CD4-positive, CD25-positive, alpha-beta regulatory T cell (primary cell): ENCODE data around the gene HEPACAM. TPM values are rescaled to one million over a fixed set of nuclear protein-coding genes. Genes with fewer than 3 reads are reported as not detected.

ENCODE experiments used
- ATAC-seq, 2 donors: fragments of 150-1000 bp; cut with Tn5 transposase; one replicate each; pipeline ENCODE4 v1.10.0; 2021; ENCODE audit warnings: low read depth in 2 of 2, moderate number of reproducible peaks in 2 of 2, moderate library complexity in 1 of 2
- DNase-seq, 3 donors: peaks; one replicate each; pipeline versions ENCODE4 v3.0.0 to v3.0.0-alpha.2; 2012 to 2022; ENCODE audit warnings: mixed read lengths in 1 of 3
- H3K27ac ChIP-seq: one replicate; pipeline ENCODE4 v1.7.0; 2013; ENCODE audit warnings: mild to moderate bottlenecking, low read length; ENCODE audit not compliant: insufficient read depth, poor library complexity, severe bottlenecking
- H3K27me3 ChIP-seq: one replicate; pipeline ENCODE4 v1.7.0; 2013; ENCODE audit warnings: low read length; ENCODE audit not compliant: control insufficient read depth, insufficient read depth
- H3K36me3 ChIP-seq: one replicate; pipeline ENCODE4 v1.7.0; 2013; ENCODE audit warnings: mild to moderate bottlenecking, low read length, moderate library complexity; ENCODE audit not compliant: control insufficient read depth, insufficient read depth
- H3K4me1 ChIP-seq: 2 replicates; pipeline ENCODE4 v1.7.0; 2013; ENCODE audit warnings: mild to moderate bottlenecking, low read length; ENCODE audit not compliant: insufficient read depth, control insufficient read depth, poor library complexity, severe bottlenecking
- H3K4me3 ChIP-seq: one replicate; pipeline ENCODE4 v1.7.0; 2013; ENCODE audit warnings: low read depth, mild to moderate bottlenecking, low read length, moderate library complexity
- H3K9me3 ChIP-seq, 2 experiments: 1 replicate in 1 of 2; 2 replicates in 1 of 2; pipeline ENCODE4 v1.7.0; 2013; ENCODE audit warnings: low read length in 2 of 2, mild to moderate bottlenecking in 1 of 2, moderate library complexity in 1 of 2; ENCODE audit not compliant: control insufficient read depth in 2 of 2
- H3K27ac Mint-ChIP-seq, 3 donors: one replicate each; pipeline ENCODE4 v1.8.0; 2020 to 2022; ENCODE audit warnings: mild to moderate bottlenecking in 3 of 3, mixed read lengths in 3 of 3, moderate library complexity in 2 of 3
- H3K27me3 Mint-ChIP-seq: one replicate; pipeline ENCODE4 v1.8.0; 2022; ENCODE audit warnings: mild to moderate bottlenecking, mixed read lengths
- H3K36me3 Mint-ChIP-seq: one replicate; pipeline ENCODE4 v1.8.0; 2020; ENCODE audit warnings: mixed read lengths
- H3K4me1 Mint-ChIP-seq, 4 donors: one replicate each; pipeline ENCODE4 v1.8.0; 2020 to 2022; ENCODE audit warnings: mixed read lengths in 4 of 4, mild to moderate bottlenecking in 1 of 4
- H3K4me3 Mint-ChIP-seq, 4 donors: one replicate each; pipeline ENCODE4 v1.8.0; 2020 to 2022; ENCODE audit warnings: mild to moderate bottlenecking in 4 of 4, mixed read lengths in 4 of 4, moderate library complexity in 3 of 4
- H3K9me3 Mint-ChIP-seq, 7 donors: one replicate each; pipeline ENCODE4 v1.8.0; 2020 to 2022; ENCODE audit warnings: mixed read lengths in 7 of 7, mild to moderate bottlenecking in 3 of 7, moderate library complexity in 2 of 7
- polyA plus RNA-seq, 4 donors: library from polyadenylated mRNA; unstranded; fragments of 300-500 nt; fragmentation: Illumina TruSeq; gene quantifications; one replicate each; pipeline ENCODE4 v1.2.3, GENCODE V29; 2021
- total RNA-seq: library from RNA; stranded (reverse); gene quantifications from one replicate; pipeline ENCODE4 v1.2.3, GENCODE V29; 2022

The HEPACAM gene
- total and polyA plus RNA-seq, 5 donors from 2014 or later = not detected

- Mint-ChIP-seq H3K27ac (no peak overlapping the region), H3K36me3 (no peaks in the 10 kb centered on the region), H3K4me1 (peaks cover 0 to 3% (median 0%) of the 10 kb centered on the region in 4 donors), H3K27me3 (peaks cover 12% of the 10 kb centered on the region), H3K4me3 (no peak overlapping the region), H3K9me3 (no peaks in the 10 kb centered on the region)
- Histone ChIP-seq H3K27me3 (peaks cover 12% of the 10 kb centered on the region), H3K36me3 (no peaks in the 10 kb centered on the region), H3K27ac (no peak overlapping the region), H3K4me1 (no peaks in the 10 kb centered on the region), H3K4me3 (no peak overlapping the region), H3K9me3 (no peaks in the 10 kb centered on the region)
- ATAC-seq (no peak), DNase-seq (no peak)
Observed at GRCh38 chr11:124898263-124898680, 37.6 kb downstream of the HEPACAM start.

- H3K27ac Mint-ChIP-seq = peak within 1 kb of the TSS in 1 of 3 donors; percentile 75
- DNase-seq = no peak
Observed at GRCh38 chr11:124897674-124898262, 38.1 kb downstream of the HEPACAM start, which contains the start of gene ROBO4. Gene ROBO4 (minus strand): TSS chr11:124897865. CDS start chr11:124897795, 70 bp downstream.

GRCh38 chr11:124896821-124897391, 38.9 kb downstream of the HEPACAM start:
- H3K27ac ChIP-seq = no peak overlapping the region
- no peaks in the 10 kb centered on the region for H3K36me3 ChIP-seq
- H3K27me3 ChIP-seq = peaks cover 8% of the 10 kb centered on the region
- DNase-seq = no peak
- H3K4me3 ChIP-seq = no peak overlapping the region
- H3K4me1 ChIP-seq = no peaks in the 10 kb centered on the region
- Mint-ChIP-seq H3K36me3 (no peaks in the 10 kb centered on the region), H3K4me1 (peaks cover 0 to 4% (median 2%) of the 10 kb centered on the region in 4 donors), H3K4me3 (no peak overlapping the region), H3K27ac (no peak overlapping the region), H3K9me3 (no peaks in the 10 kb centered on the region), H3K27me3 (peaks cover 10% of the 10 kb centered on the region)
- no peaks in the 10 kb centered on the region for H3K9me3 ChIP-seq
- ATAC-seq = no peak

More at GRCh38 chr11:124897674-124898262, 38.1 kb downstream of the HEPACAM start, which contains the start of gene ROBO4:
- H3K4me3 ChIP-seq = no peak within 1 kb of the TSS
- H3K27me3 Mint-ChIP-seq = peaks cover 10% of the 10 kb centered on the region
- no peaks in the 10 kb centered on the region for H3K9me3 ChIP-seq
- no peak within 1 kb of the TSS for H3K27ac ChIP-seq
- peaks cover 12% of the 10 kb centered on the region for H3K27me3 ChIP-seq
- H3K36me3 ChIP-seq = no peaks in the 10 kb centered on the region
- no peak within 1 kb of the TSS for H3K4me3 Mint-ChIP-seq
- H3K9me3 Mint-ChIP-seq = no peaks in the 10 kb centered on the region
- no peaks in the 10 kb centered on the region for H3K4me1 ChIP-seq
- H3K4me1 Mint-ChIP-seq = peaks cover 0 to 4% (median 2%) of the 10 kb centered on the region in 4 donors
- H3K36me3 Mint-ChIP-seq = no peaks in the 10 kb centered on the region
- ATAC-seq = no peak

GRCh38 chr11:124896071-124896750, 39.6 kb downstream of the HEPACAM start:
- Histone ChIP-seq H3K9me3 (no peaks in the 10 kb centered on the region), H3K36me3 (no peaks in the 10 kb centered on the region), H3K4me1 (no peaks in the 10 kb centered on the region), H3K27ac (no peak overlapping the region), H3K27me3 (peaks cover 2% of the 10 kb centered on the region), H3K4me3 (no peak overlapping the region)
- Mint-ChIP-seq H3K36me3 (no peaks in the 10 kb centered on the region), H3K27ac (peak overlapping the region in 1 of 3 donors; percentile 43), H3K9me3 (no peaks in the 10 kb centered on the region), H3K4me1 (peaks cover 0 to 4% (median 2%) of the 10 kb centered on the region in 4 donors), H3K27me3 (peaks cover 4% of the 10 kb centered on the region), H3K4me3 (no peak overlapping the region)
- no peak for ATAC-seq
- DNase-seq = no peak

GRCh38 chr11:124895471-124895971, 40.3 kb downstream of the HEPACAM start:
- DNase-seq (no peak), ATAC-seq (no peak)
- Histone ChIP-seq H3K4me3 (no peak overlapping the region), H3K4me1 (no peaks in the 10 kb centered on the region), H3K36me3 (no peaks in the 10 kb centered on the region), H3K27ac (no peak overlapping the region), H3K9me3 (no peaks in the 10 kb centered on the region), H3K27me3 (peaks cover 2% of the 10 kb centered on the region)
- no peaks in the 10 kb centered on the region for H3K36me3 Mint-ChIP-seq
- H3K4me1 Mint-ChIP-seq = peaks cover 0 to 4% (median 2%) of the 10 kb centered on the region in 4 donors
- peaks cover 4% of the 10 kb centered on the region for H3K27me3 Mint-ChIP-seq
- H3K4me3 Mint-ChIP-seq = no peak overlapping the region
- H3K9me3 Mint-ChIP-seq = no peaks in the 10 kb centered on the region
- H3K27ac Mint-ChIP-seq = no peak overlapping the region

GRCh38 chr11:124894606-124895430, 41.0 kb downstream of the HEPACAM start:
- H3K4me1 Mint-ChIP-seq = peaks cover 0 to 4% (median 2%) of the 10 kb centered on the region in 4 donors
- Histone ChIP-seq H3K27me3 (no peaks in the 10 kb centered on the region), H3K36me3 (no peaks in the 10 kb centered on the region), H3K27ac (no peak overlapping the region), H3K4me1 (no peaks in the 10 kb centered on the region), H3K4me3 (no peak overlapping the region), H3K9me3 (no peaks in the 10 kb centered on the region)
- peaks cover under 1% of the 10 kb centered on the region for H3K27me3 Mint-ChIP-seq
- H3K27ac Mint-ChIP-seq = peak overlapping the region in 1 of 3 donors; percentile 48
- H3K9me3 Mint-ChIP-seq = no peaks in the 10 kb centered on the region
- ATAC-seq (no peak), DNase-seq (no peak)
- no peaks in the 10 kb centered on the region for H3K36me3 Mint-ChIP-seq
- no peak overlapping the region for H3K4me3 Mint-ChIP-seq

- H3K4me3 Mint-ChIP-seq = no peak overlapping the region
- ATAC-seq (no peak), DNase-seq (no peak)
- no peaks in the 10 kb centered on the region for H3K27me3 Mint-ChIP-seq
- no peaks in the 10 kb centered on the region for H3K9me3 ChIP-seq
- H3K27ac Mint-ChIP-seq = no peak overlapping the region
- H3K36me3 Mint-ChIP-seq = no peaks in the 10 kb centered on the region
- H3K27ac ChIP-seq = no peak overlapping the region
- H3K36me3 ChIP-seq = no peaks in the 10 kb centered on the region
- no peaks in the 10 kb centered on the region for H3K27me3 ChIP-seq
- H3K4me3 ChIP-seq = no peak overlapping the region
- H3K4me1 ChIP-seq = no peaks in the 10 kb centered on the region
- H3K9me3 Mint-ChIP-seq = no peaks in the 10 kb centered on the region
- peaks cover 0 to 4% (median 2%) of the 10 kb centered on the region in 4 donors for H3K4me1 Mint-ChIP-seq
Observed at GRCh38 chr11:124893781-124894401, 42.0 kb downstream of the HEPACAM start.
